Measurements from ENCODE around the gene SOX9.
"Not testable (repeated sequence)": the region's sequence is repeated elsewhere in the genome, so short reads cannot be mapped to it uniquely, and the experiment has no call there.

SOX9 gene

GRCh38 chr17:72126575-72127486, 6.0 kb downstream of the SOX9 start:
- DNase-seq (ENCODE audit: low spot score), result peak; percentile 69

DNA sequence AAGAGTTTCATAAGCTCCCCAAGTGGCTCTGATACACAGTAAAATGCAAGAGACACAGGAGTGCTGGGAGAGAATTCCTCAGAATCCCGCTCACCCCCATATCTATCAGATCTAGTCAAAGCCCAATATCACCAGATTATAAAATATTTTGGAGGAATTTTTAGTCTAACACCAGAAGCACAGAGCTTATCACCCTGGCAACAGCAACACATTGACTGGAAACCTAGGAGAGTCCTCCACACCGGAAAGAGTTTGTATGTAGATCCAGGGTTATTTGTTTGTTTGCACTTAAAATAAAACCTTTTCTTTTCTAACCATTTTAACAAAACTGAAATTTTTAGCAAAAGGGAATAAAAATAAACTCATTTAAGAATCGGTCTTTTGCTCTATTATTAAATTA, 7.2 kb downstream of the SOX9 start:
- no peak for DNase-seq (ENCODE audit: low spot score)

DNA sequence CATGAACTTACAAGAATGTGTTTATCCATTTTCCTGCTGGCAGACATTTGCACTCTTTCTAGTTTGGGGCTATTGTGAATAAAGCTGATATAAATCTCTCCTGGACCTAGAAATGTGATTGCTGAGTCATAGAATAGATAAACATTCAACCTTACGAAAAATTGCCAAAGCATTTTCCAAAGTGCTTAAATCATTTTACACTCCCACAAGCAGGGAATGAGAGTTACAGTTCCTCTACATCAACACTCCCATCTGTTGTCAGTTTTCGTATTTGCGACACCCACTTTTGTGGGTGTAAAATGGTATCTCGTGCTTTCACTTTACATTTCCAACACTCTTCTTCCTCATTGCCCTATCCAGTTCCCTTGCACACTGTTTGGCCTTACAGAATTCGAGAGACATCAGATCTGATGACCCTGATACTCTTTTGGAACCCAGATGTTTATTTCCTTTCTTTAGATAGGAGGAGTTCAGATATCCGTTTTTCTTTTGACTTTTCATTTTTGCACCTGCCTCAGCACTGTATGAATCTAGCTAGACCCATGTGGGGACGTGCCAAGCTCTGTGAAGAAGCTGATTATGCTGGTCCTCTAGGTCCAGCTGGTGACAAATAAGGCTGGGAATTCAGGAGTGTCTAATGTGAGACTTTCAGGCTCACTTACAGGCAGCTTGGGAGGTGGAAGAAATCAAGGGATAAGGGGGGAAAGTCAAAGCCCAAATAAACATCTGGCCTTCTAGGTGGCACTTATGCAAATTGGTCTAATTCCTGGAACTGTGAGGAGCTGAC, 14.0 kb downstream of the SOX9 start:
- no peak for DNase-seq (ENCODE audit: low spot score)

DNA sequence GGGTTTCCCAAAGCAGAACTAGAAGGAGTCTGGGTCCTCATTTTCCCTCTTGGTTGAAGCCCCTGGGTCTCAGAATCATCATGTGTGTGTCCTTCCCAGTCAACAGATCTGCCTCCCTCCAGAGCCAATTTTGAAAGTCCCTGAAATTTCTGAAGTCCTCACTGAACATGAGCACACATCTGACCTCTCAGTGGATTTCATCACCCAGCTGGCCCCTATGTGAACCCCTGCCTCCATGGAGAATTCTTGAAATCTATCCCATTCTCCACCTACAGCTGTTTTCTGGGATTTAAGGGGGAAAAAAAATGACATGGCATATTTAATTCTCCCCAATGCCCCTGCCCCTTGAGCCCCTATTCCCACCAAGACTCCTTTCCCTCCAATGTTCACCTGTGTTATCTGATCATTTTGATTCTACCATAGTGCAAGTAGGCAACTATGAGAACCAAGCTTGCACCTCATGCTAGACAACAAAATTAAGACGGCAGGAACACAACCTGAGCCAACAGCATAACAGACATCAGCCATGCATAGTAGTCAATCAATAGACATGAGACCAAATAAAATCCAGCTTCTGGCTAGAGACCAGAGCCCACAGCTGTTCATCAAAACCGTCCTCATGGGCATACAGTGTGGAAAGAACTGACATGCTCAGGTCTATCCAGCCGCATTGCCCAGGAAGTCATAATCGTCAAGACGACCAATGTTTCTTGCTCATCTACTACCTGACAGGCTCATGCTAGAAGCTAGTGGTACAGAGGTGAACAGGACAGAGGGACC, 14.9 kb downstream of the SOX9 start:
- no peak for DNase-seq (ENCODE audit: low spot score)

DNA sequence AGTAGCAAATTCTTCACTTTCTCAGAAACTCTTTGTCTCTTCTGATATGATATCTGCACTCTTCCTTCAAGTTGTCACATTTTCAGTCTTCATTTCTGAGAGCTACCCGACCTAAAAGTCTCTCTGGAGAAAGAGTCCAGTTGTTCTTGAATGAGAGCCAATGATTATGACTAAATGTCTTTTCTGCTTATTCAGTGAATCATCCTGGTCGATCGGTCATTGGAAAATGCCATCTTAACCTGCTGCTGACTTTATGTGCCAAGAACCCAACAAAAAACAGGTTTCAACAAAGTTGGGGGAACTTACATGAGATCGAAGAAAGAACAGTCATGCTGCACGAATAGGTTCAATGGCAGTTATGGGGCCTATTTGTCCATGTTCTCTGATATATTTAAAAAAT, 15.9 kb downstream of the SOX9 start:
- no peak for DNase-seq (ENCODE audit: low spot score)

DNA sequence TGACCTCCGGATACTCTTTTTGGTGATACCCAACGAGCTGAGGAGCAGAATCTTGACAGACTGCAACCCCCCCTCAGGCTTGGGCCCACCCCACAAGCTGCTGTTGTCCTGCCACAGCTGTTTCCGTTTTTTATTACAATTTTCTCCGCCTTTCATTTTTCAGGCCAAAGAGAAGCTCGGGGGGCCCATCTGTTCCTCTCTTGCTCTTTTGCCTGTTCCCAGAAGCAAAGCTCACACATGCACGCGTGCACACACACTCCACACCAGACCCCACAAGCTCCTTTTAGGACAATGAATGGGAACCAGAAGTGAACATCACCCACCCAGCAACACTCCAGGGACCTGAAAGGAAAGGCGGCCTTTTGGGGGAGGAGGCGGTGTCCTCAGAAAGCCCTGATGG, 16.3 kb downstream of the SOX9 start:
- DNase-seq (ENCODE audit: low spot score), result no peak

DNA sequence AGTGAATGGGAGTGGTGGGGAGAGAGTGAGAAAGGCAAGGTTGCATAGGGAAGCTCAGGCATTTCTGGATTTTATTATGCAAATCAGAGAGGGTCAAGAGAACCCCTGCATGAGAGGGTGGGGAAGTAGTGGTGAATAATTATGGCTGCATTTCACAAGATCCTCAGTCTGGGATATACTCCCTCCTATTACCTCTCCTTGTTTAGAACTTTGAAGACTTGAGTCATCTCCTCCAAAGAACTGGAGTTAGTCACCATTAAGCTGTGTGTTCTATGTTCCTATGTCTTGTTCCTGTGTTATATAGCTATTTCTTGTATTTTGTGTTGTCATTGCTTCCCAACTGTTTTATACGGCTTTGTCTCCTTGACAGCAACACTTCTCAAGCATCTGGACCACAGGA, 18.4 kb downstream of the SOX9 start:
- DNase-seq (ENCODE audit: low spot score), result no peak

DNA sequence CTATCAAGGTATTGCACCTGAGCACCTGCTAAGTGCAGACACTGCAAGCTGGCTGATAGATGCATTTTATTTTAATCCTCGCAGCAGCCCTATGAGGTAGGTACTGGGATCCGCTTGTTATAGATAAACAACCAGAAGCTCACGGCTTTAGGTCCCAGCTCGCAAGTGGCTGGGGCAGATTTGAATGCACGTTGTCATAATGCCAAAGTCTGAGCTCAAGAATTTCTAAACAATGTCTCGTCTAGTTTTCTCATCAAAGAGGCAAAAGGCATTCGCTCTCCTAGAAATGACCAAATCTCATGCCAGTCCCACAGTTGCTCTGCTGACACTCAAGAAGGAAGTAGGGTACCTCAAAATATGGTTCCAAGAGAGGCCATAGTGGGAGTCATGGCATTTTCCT, 20.5 kb downstream of the SOX9 start:
- no peak for DNase-seq (ENCODE audit: low spot score)

- DNase-seq (ENCODE audit: low spot score), result not testable (repeated sequence)
Measured at GRCh38 chr17:72142097-72142496, 21.3 kb downstream of the SOX9 start.

- DNase-seq (ENCODE audit: low spot score), result no peak
Measured at GRCh38 chr17:72142614-72143013, 21.8 kb downstream of the SOX9 start.

- DNase-seq (ENCODE audit: low spot score), result no peak
Measured at GRCh38 chr17:72143245-72143644, 22.4 kb downstream of the SOX9 start.

GRCh38 chr17:72144101-72144500, 23.3 kb downstream of the SOX9 start:
- no peak for DNase-seq (ENCODE audit: low spot score)

GRCh38 chr17:72145562-72145961, 24.7 kb downstream of the SOX9 start:
- DNase-seq (ENCODE audit: low spot score), result no peak

GRCh38 chr17:72145962-72146361, 25.1 kb downstream of the SOX9 start:
- DNase-seq (ENCODE audit: low spot score), result no peak

GRCh38 chr17:72146371-72146770, 25.6 kb downstream of the SOX9 start:
- DNase-seq (ENCODE audit: low spot score), result no peak

- DNase-seq (ENCODE audit: low spot score), result no peak
Measured at GRCh38 chr17:72150632-72151460, 30.0 kb downstream of the SOX9 start.

DNA sequence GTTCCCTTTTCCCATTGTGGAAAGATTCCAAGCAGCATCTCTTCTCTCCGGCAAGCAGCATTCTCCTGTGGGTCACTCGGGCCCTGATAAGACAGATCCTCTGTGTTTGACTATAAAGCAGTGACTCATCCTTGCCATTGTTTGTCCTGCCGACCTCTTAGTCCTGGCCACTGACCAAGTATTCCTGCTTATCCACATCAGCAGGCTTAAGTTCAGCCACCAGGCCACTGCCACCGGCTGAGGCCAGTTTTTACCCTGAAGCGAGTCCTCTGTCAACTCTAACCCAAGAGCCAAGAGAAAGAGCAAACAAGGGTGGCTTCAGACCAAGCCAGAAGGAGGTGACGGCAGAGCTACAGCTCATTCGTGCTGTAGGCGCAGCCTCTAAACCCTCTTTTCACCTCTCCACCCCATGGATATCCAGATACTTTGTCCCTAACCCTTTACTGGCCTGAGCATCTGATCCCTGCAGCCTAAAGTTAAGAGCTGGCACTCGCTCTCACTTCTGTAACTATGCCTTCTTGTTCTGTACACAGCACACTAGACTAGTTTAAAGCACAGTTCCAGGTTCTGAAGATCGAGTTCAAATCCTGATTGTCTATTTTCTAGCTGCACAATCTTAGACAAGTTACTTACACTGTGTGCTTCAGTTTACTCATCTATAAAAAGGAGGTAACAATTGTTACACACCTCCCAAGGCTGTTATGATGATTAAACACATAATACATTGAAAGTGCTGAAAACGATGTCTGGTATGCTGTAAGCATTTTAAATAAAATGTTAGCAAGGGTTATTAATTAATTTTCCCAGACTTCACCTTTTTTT, 31.0 kb downstream of the SOX9 start:
- peak; percentile 62 for DNase-seq (ENCODE audit: low spot score)

- DNase-seq (ENCODE audit: low spot score), result no peak
Measured at GRCh38 chr17:72152387-72152929, 31.6 kb downstream of the SOX9 start.

GRCh38 chr17:72158895-72159885, 38.4 kb downstream of the SOX9 start:
- DNase-seq (ENCODE audit: low spot score), result no peak
